Thoracic aorta (tissue), 2 donors: ENCODE data around the gene LRGUK. TPM values are rescaled to one million over a fixed set of nuclear protein-coding genes. Genes with fewer than 3 reads are reported as not detected.

Experiments
- ATAC-seq: fragments of 150-250 bp; one replicate; pipeline ENCODE4 v1.8.0; 2017; ENCODE audit warnings: low read depth; ENCODE audit not compliant: insufficient number of reproducible peaks, low FRiP score
- DNase-seq: peaks from one replicate; pipeline ENCODE4 v3.0.0-alpha.2; 2020; ENCODE audit warnings: low spot score
- H3K27ac ChIP-seq, 2 donors: fragments of 200-600 bp; sonication (generic); 1 replicate in 1 of 2; 2 replicates in 1 of 2; pipeline ENCODE4 v1.5.1; 2016; ENCODE audit warnings: mild to moderate bottlenecking in 2 of 2, moderate library complexity in 2 of 2
- H3K27me3 ChIP-seq: fragments of 200-600 bp; sonication (generic); replicated peaks from 2 replicates; pipeline ENCODE4 v1.6.0; 2016; ENCODE audit warnings: mild to moderate bottlenecking; ENCODE audit not compliant: insufficient read depth
- H3K36me3 ChIP-seq: fragments of 200-600 bp; sonication (generic); one replicate; pipeline ENCODE4 v1.5.1; 2016
- H3K4me1 ChIP-seq, 2 donors: fragments of 200-600 bp; sonication (generic); 1 replicate in 1 of 2; 2 replicates in 1 of 2; pipeline versions ENCODE4 v1.5.1 to v1.6.0; 2016; ENCODE audit warnings: low read depth in 2 of 2, mild to moderate bottlenecking in 1 of 2; ENCODE audit not compliant: control insufficient read depth in 1 of 2
- H3K4me3 ChIP-seq: fragments of 200-600 bp; sonication (generic); 2 replicates; pipeline ENCODE4 v1.5.1; 2016; ENCODE audit warnings: mild to moderate bottlenecking
- H3K9me3 ChIP-seq: fragments of 200-600 bp; sonication (generic); 2 replicates; pipeline ENCODE4 v1.5.1; 2016
- CTCF ChIP-seq: fragments of 200-600 bp; sonication (generic); IDR thresholded peaks from one replicate; pipeline ENCODE4 v1.5.1; 2019; ENCODE audit warnings: antibody characterized with exemption
- total RNA-seq, 2 donors: library from RNA; depleted of rRNA; stranded (reverse); fragments of >200 nt; gene quantifications; one replicate each; pipeline versions ENCODE4 v1.1.0 to v1.2.3, GENCODE V29; 2016

Gene LRGUK
- total RNA-seq, 2 donors from 2014 or later, result 0.14 to 0.71 TPM

GRCh38 chr7:134279336-134279735 is 152.2 kb downstream of the LRGUK start:
- Histone ChIP-seq H3K9me3 (no peaks in the 10 kb centered on the region), H3K36me3 (no peaks in the 10 kb centered on the region), H3K27ac (no peak overlapping the region), H3K27me3 (no peaks in the 10 kb centered on the region), H3K4me1 (no peaks in the 10 kb centered on the region), H3K4me3 (no peak overlapping the region)
- DNase-seq (no peak), ATAC-seq (no peak)
- TF ChIP-seq CTCF, result no peak

GRCh38 chr7:134279898-134280297 is 152.8 kb downstream of the LRGUK start:
- no peak for TF ChIP-seq CTCF
- no peaks in the 10 kb centered on the region for H3K9me3 ChIP-seq
- H3K27me3 ChIP-seq, result no peaks in the 10 kb centered on the region
- H3K27ac ChIP-seq, result no peak overlapping the region
- no peaks in the 10 kb centered on the region for H3K36me3 ChIP-seq
- DNase-seq (no peak), ATAC-seq (no peak)
- H3K4me1 ChIP-seq, result no peaks in the 10 kb centered on the region
- H3K4me3 ChIP-seq, result no peak overlapping the region

GRCh38 chr7:134280508-134280907 is 153.4 kb downstream of the LRGUK start:
- H3K4me1 ChIP-seq, result no peaks in the 10 kb centered on the region
- H3K36me3 ChIP-seq, result no peaks in the 10 kb centered on the region
- H3K9me3 ChIP-seq, result no peaks in the 10 kb centered on the region
- no peak overlapping the region for H3K27ac ChIP-seq
- H3K27me3 ChIP-seq, result no peaks in the 10 kb centered on the region
- ATAC-seq (no peak), DNase-seq (no peak)
- no peak overlapping the region for H3K4me3 ChIP-seq
- TF ChIP-seq CTCF, result no peak

- Histone ChIP-seq H3K9me3 (no peaks in the 10 kb centered on the region), H3K4me3 (no peak overlapping the region), H3K27me3 (no peaks in the 10 kb centered on the region), H3K36me3 (no peaks in the 10 kb centered on the region), H3K27ac (no peak overlapping the region), H3K4me1 (no peaks in the 10 kb centered on the region)
- ATAC-seq (no peak), DNase-seq (no peak)
- no peak for TF ChIP-seq CTCF
Measured at GRCh38 chr7:134284011-134284410, 156.9 kb downstream of the LRGUK start.

GRCh38 chr7:134284952-134285351 is 157.8 kb downstream of the LRGUK start:
- TF ChIP-seq CTCF, result no peak
- no peak for ATAC-seq

More at GRCh38 chr7:134284952-134285351, 157.8 kb downstream of the LRGUK start:
- no peaks in the 10 kb centered on the region for H3K36me3 ChIP-seq
- no peaks in the 10 kb centered on the region for H3K9me3 ChIP-seq
- no peak for DNase-seq
- no peak overlapping the region for H3K27ac ChIP-seq
- H3K4me3 ChIP-seq, result no peak overlapping the region
- H3K27me3 ChIP-seq, result no peaks in the 10 kb centered on the region
- H3K4me1 ChIP-seq, result peaks cover 0 to 3% of the 10 kb centered on the region in 2 donors
